Ascending aorta (tissue), 2 donors: Measurements from ENCODE around the gene ASPM. TPM values are rescaled to one million over a fixed set of nuclear protein-coding genes. Genes with fewer than 3 reads are reported as not detected.

ENCODE experiments used
- DNase-seq, 2 donors: peaks; one replicate each; pipeline ENCODE4 v3.0.0-alpha.2; 2019; ENCODE audit warnings: low spot score in 2 of 2
- H3K27ac ChIP-seq, 2 donors: fragments of 200-600 bp; sonication (generic); one replicate each; pipeline ENCODE4 v1.5.1; 2016 to 2017; ENCODE audit warnings: mild to moderate bottlenecking in 1 of 2
- H3K27me3 ChIP-seq: fragments of 200-600 bp; sonication (generic); one replicate; pipeline ENCODE4 v1.5.1; 2017
- H3K36me3 ChIP-seq, 2 donors: fragments of 200-600 bp; sonication (generic); one replicate each; pipeline ENCODE4 v1.5.1; 2016
- H3K4me1 ChIP-seq, 2 donors: fragments of 200-600 bp; sonication (generic); one replicate each; pipeline ENCODE4 v1.5.1; 2016 to 2017; ENCODE audit warnings: mild to moderate bottlenecking in 1 of 2
- H3K4me3 ChIP-seq, 2 donors: fragments of 200-600 bp; sonication (generic); one replicate each; pipeline ENCODE4 v1.5.1; 2016 to 2017; ENCODE audit warnings: mild to moderate bottlenecking in 1 of 2
- H3K9me3 ChIP-seq, 2 donors: fragments of 200-600 bp; sonication (generic); one replicate each; pipeline ENCODE4 v1.5.1; 2016
- intact Hi-C: fragments of 100-400 bp; cut with DNase I; formaldehyde crosslinking; loops from one replicate; pipeline ENCODE4 v1.15.1; 2023
- total RNA-seq: library from RNA; depleted of rRNA; stranded (reverse); fragments of >200 nt; gene quantifications from one replicate; pipeline ENCODE4 v1.1.0, GENCODE V29; 2016
- TF ChIP-seq, protein P1 (sequence below), 3 experiments: fragments of 200-600 bp in 2 of 3; fragments of 450-650 bp in 1 of 3; sonication (generic) in 2 of 3; IDR thresholded peaks; one replicate each; pipeline ENCODE4 v1.5.1; 2016 to 2019; ENCODE audit warnings: antibody characterized with exemption in 3 of 3, mild to moderate bottlenecking in 1 of 3, moderate library complexity in 1 of 3

The ASPM gene
- total RNA-seq, 1 donor from 2014 or later, result not detected

GRCh38 chr1:197171531-197171930 lies 25.1 kb upstream of the ASPM start:
- H3K36me3 ChIP-seq, result peaks cover 3 to 42% of the 10 kb centered on the region in 2 donors
- H3K4me1 ChIP-seq, result no peaks in the 10 kb centered on the region
- TF ChIP-seq, protein P1, sequence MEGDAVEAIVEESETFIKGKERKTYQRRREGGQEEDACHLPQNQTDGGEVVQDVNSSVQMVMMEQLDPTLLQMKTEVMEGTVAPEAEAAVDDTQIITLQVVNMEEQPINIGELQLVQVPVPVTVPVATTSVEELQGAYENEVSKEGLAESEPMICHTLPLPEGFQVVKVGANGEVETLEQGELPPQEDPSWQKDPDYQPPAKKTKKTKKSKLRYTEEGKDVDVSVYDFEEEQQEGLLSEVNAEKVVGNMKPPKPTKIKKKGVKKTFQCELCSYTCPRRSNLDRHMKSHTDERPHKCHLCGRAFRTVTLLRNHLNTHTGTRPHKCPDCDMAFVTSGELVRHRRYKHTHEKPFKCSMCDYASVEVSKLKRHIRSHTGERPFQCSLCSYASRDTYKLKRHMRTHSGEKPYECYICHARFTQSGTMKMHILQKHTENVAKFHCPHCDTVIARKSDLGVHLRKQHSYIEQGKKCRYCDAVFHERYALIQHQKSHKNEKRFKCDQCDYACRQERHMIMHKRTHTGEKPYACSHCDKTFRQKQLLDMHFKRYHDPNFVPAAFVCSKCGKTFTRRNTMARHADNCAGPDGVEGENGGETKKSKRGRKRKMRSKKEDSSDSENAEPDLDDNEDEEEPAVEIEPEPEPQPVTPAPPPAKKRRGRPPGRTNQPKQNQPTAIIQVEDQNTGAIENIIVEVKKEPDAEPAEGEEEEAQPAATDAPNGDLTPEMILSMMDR (IDR thresholded peaks at IDR 0.05), result no peak
- DNase-seq, result no peak
- intact Hi-C loops, result no loop called here
- H3K27ac ChIP-seq, result no peak overlapping the region
- no peaks in the 10 kb centered on the region for H3K9me3 ChIP-seq
- H3K4me3 ChIP-seq, result no peak overlapping the region
- H3K27me3 ChIP-seq, result no peaks in the 10 kb centered on the region

DNA sequence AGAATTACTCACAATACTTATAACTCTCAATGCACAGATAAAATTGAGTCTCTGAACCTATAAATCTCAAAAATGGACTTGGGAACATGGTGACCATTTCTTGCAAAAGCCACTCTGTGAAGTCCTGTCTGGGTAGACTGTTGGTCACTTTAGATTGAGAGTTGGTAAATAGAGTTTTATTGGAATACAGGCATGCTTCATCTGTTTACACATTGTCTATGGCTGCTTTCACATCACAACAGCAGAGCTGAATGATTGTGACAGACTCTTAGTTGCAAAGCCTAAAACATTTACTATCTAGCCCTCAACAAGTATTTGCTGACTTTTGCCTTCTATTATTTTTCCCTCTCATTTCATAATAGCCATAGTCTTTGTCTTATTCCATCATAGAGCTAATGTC lies 24.1 kb upstream of the ASPM start:
- Histone ChIP-seq H3K4me1 (no peaks in the 10 kb centered on the region), H3K27me3 (no peaks in the 10 kb centered on the region), H3K4me3 (no peak overlapping the region), H3K9me3 (no peaks in the 10 kb centered on the region), H3K36me3 (peaks cover 3 to 48% of the 10 kb centered on the region in 2 donors), H3K27ac (no peak overlapping the region)
- no peak for DNase-seq
- TF ChIP-seq, protein P1 (IDR thresholded peaks at IDR 0.05), result no peak
- intact Hi-C loops, result no loop called here

DNA sequence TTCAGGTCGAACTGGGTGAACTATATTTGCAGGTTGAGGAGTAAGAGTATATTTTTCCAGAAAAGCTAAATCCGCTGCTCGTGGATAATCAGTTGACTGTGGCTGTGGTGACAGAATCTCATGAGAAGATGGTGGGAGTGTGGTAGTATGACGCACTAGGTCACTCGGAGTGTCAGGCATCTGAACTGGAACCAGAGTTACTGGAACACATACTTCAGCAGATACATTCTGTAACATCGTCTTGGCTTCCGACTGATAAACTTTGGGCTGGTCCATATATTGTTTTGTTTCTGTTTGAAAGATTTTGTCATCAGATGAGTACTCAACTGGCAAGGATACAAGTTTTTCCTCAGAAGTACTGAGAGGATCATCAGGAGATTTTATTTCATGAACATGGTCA lies 13.0 kb upstream of the ASPM start:
- TF ChIP-seq, protein P1 (IDR thresholded peaks at IDR 0.05), result no peak
- intact Hi-C loops, result no loop called here
- H3K9me3 ChIP-seq, result no peaks in the 10 kb centered on the region
- H3K36me3 ChIP-seq, result peaks cover 12 to 16% of the 10 kb centered on the region in 2 donors
- no peak for DNase-seq
- no peaks in the 10 kb centered on the region for H3K27me3 ChIP-seq
- no peak overlapping the region for H3K4me3 ChIP-seq
- no peak overlapping the region for H3K27ac ChIP-seq
- H3K4me1 ChIP-seq, result no peaks in the 10 kb centered on the region

DNA sequence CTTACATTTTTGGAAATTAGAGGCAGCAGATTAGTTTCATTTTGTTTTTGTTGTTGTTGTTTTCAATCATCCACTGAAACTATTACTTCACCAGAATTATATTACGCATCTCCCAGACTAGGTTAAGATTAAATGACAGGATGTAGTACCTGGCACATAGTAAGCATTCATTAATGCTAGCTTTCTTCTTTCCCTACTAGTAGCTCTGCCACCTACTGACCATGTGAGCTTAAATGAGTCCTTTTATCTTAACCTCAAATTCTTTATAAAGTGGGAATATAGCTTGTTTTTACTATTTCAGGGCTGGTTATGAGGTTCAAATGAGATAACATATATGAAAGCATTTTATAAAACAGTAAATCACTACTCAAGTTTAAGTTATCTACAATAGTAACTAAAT lies 10.2 kb upstream of the ASPM start:
- no peak overlapping the region for H3K27ac ChIP-seq
- TF ChIP-seq, protein P1 (IDR thresholded peaks at IDR 0.05), result no peak
- no peak overlapping the region for H3K4me3 ChIP-seq
- no peaks in the 10 kb centered on the region for H3K9me3 ChIP-seq
- intact Hi-C loops, result no loop called here
- H3K27me3 ChIP-seq, result no peaks in the 10 kb centered on the region
- no peaks in the 10 kb centered on the region for H3K4me1 ChIP-seq
- H3K36me3 ChIP-seq, result peaks cover 12 to 16% of the 10 kb centered on the region in 2 donors
- no peak for DNase-seq

DNA sequence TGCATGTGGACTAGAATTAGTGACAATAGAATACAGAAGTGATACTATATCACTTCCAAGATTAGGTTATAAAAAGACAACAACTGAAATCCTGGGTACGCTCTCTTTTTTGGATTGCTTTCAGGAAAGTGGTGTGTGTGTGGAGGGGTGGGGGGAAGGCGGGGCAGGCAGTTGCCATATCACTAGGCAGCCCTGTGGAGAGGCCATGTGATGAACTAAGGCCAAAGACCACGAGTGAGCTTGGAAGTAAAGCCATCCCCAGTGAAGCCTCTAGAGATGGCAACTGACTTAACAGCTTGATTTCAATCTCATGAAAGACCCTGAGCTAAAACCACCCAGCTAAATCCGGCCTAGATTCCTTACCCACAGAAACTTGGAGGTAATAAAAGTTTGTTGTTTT lies 6.2 kb upstream of the ASPM start:
- Histone ChIP-seq H3K27me3 (no peaks in the 10 kb centered on the region), H3K27ac (no peak overlapping the region), H3K9me3 (no peaks in the 10 kb centered on the region), H3K36me3 (peaks cover 0 to 2% of the 10 kb centered on the region in 2 donors), H3K4me3 (no peak overlapping the region), H3K4me1 (no peaks in the 10 kb centered on the region)
- DNase-seq, result no peak
- intact Hi-C loops, result no loop called here
- TF ChIP-seq, protein P1 (IDR thresholded peaks at IDR 0.05), result no peak

DNA sequence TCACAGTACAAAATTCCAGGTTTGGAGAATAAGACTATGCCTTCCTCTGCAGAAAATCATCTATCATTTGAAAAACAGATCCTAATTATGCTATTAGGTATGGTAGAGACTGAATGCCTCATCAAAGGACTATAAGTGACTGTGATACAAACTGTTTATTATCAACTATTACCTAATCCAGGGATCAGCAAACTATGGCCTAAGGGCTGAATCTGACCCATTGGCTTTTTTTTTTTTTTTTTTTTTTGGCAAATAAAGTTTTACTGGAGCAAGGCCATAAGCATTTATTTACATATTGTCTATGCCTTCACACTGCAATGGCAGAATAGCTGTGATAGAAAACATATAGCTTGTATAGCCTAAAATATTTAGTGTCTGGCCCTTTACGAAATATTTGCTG lies 4.7 kb upstream of the ASPM start:
- DNase-seq, result no peak
- TF ChIP-seq, protein P1 (IDR thresholded peaks at IDR 0.05), result no peak
- Histone ChIP-seq H3K9me3 (no peaks in the 10 kb centered on the region), H3K27me3 (no peaks in the 10 kb centered on the region), H3K36me3 (no peaks in the 10 kb centered on the region), H3K4me1 (no peaks in the 10 kb centered on the region), H3K27ac (no peak overlapping the region), H3K4me3 (no peak overlapping the region)
- intact Hi-C loops, result no loop called here
